A549 treated with AZD9567 at 1 μM for 4 hours (cell line): Measurements from ENCODE around the gene FSCB. TPM values are rescaled to one million over a fixed set of nuclear protein-coding genes. Genes with fewer than 3 reads are reported as not detected.

ENCODE experiments used
- total RNA-seq: library from RNA; stranded (reverse); fragments of 200-300 nt; extraction: Qiagen RNA extraction; gene quantifications from 5 replicates; pipeline ENCODE4 v1.2.3, GENCODE V29; 2022; ENCODE audit not compliant: insufficient read depth

The FSCB gene, protein sequence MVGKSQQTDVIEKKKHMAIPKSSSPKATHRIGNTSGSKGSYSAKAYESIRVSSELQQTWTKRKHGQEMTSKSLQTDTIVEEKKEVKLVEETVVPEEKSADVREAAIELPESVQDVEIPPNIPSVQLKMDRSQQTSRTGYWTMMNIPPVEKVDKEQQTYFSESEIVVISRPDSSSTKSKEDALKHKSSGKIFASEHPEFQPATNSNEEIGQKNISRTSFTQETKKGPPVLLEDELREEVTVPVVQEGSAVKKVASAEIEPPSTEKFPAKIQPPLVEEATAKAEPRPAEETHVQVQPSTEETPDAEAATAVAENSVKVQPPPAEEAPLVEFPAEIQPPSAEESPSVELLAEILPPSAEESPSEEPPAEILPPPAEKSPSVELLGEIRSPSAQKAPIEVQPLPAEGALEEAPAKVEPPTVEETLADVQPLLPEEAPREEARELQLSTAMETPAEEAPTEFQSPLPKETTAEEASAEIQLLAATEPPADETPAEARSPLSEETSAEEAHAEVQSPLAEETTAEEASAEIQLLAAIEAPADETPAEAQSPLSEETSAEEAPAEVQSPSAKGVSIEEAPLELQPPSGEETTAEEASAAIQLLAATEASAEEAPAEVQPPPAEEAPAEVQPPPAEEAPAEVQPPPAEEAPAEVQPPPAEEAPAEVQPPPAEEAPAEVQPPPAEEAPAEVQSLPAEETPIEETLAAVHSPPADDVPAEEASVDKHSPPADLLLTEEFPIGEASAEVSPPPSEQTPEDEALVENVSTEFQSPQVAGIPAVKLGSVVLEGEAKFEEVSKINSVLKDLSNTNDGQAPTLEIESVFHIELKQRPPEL
- total RNA-seq: not detected in 5 replicates

DNA sequence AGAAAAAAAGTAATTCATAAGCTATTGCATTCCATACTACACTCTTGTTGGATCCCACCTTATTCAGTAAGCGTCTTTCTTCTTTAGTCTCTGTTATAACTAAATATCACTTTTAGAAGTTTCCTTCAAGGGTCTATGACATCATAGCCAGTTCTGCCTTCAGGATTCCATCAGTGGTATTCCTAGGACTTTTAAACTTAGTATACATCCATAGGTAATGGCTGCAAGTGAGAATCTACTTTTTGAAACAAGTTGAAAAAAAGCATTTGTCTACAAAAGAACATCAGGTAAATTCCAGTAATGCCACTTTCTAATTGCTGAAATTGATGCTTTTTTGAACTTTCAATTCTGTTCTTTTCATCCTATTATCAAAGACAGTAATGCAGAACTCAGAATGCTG is at the start of gene FSCB:
Gene FSCB (minus strand): TSS at position 101 of the 400 bp plus-strand sequence. CDS start 296 bp downstream, outside the sequence.

